ENCODE data around the gene GRAMD2A.

The GRAMD2A gene

GRCh38 chr15:72199721-72200212 lies 2.2 kb upstream of the GRAMD2A start (continued):
- TF ChIP-seq, protein P1, sequence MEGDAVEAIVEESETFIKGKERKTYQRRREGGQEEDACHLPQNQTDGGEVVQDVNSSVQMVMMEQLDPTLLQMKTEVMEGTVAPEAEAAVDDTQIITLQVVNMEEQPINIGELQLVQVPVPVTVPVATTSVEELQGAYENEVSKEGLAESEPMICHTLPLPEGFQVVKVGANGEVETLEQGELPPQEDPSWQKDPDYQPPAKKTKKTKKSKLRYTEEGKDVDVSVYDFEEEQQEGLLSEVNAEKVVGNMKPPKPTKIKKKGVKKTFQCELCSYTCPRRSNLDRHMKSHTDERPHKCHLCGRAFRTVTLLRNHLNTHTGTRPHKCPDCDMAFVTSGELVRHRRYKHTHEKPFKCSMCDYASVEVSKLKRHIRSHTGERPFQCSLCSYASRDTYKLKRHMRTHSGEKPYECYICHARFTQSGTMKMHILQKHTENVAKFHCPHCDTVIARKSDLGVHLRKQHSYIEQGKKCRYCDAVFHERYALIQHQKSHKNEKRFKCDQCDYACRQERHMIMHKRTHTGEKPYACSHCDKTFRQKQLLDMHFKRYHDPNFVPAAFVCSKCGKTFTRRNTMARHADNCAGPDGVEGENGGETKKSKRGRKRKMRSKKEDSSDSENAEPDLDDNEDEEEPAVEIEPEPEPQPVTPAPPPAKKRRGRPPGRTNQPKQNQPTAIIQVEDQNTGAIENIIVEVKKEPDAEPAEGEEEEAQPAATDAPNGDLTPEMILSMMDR (tag by site-specific recombination; IDR thresholded peaks at IDR 0.05), result peak; percentile 98
- TF ChIP-seq ZBTB10 (tag by site-specific recombination; IDR thresholded peaks at IDR 0.05), result no peak
- TF ChIP-seq ZNF362 (tag by site-specific recombination; IDR thresholded peaks at IDR 0.05), result peak; percentile 94
- TF ChIP-seq ZFHX2 (tag by site-specific recombination; conservative IDR thresholded peaks at IDR 0.05), result no peak
- TF ChIP-seq ZNF248 (tag by site-specific recombination; IDR thresholded peaks at IDR 0.05), result no peak
- peak; percentile 52; the same call in 1 of the 2 replicates for TF ChIP-seq ZEB2 (tag by site-specific recombination; IDR thresholded peaks at IDR 0.05)
- no peak for TF ChIP-seq KLF7 (tag by site-specific recombination; IDR thresholded peaks at IDR 0.05; ENCODE audit: borderline replicate concordance)
- TF ChIP-seq ZNF624 (tag by site-specific recombination; IDR thresholded peaks at IDR 0.05), result no peak
- TF ChIP-seq, protein P2, sequence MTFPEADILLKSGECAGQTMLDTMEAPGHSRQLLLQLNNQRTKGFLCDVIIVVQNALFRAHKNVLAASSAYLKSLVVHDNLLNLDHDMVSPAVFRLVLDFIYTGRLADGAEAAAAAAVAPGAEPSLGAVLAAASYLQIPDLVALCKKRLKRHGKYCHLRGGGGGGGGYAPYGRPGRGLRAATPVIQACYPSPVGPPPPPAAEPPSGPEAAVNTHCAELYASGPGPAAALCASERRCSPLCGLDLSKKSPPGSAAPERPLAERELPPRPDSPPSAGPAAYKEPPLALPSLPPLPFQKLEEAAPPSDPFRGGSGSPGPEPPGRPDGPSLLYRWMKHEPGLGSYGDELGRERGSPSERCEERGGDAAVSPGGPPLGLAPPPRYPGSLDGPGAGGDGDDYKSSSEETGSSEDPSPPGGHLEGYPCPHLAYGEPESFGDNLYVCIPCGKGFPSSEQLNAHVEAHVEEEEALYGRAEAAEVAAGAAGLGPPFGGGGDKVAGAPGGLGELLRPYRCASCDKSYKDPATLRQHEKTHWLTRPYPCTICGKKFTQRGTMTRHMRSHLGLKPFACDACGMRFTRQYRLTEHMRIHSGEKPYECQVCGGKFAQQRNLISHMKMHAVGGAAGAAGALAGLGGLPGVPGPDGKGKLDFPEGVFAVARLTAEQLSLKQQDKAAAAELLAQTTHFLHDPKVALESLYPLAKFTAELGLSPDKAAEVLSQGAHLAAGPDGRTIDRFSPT (tag by site-specific recombination; IDR thresholded peaks at IDR 0.05), result peak; percentile 46; the same call in 1 of the 2 replicates
- no peak for TF ChIP-seq YY1 (tag by site-specific recombination; IDR thresholded peaks at IDR 0.05)
- TF ChIP-seq ZNF140 (tag by site-specific recombination; IDR thresholded peaks at IDR 0.05), result no peak
- TF ChIP-seq, protein P3, sequence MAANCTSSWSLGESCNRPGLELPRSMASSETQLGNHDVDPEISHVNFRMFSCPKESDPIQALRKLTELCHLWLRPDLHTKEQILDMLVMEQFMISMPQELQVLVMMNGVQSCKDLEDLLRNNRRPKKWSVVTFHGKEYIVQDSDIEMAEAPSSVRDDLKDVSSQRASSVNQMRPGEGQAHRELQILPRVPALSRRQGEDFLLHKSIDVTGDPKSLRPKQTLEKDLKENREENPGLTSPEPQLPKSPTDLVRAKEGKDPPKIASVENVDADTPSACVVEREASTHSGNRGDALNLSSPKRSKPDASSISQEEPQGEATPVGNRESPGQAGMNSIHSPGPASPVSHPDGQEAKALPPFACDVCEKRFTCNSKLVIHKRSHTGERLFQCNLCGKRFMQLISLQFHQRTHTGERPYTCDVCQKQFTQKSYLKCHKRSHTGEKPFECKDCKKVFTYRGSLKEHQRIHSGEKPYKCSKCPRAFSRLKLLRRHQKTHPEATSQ (tag by site-specific recombination; IDR thresholded peaks at IDR 0.05), result no peak
- TF ChIP-seq ZBTB21 (tag by site-specific recombination; IDR thresholded peaks at IDR 0.05), result no peak
- TF ChIP-seq ZNF391 (tag by site-specific recombination; IDR thresholded peaks at IDR 0.05; ENCODE audit: borderline replicate concordance, low read depth), result peak; percentile 70; the same call in 1 of the 2 replicates
- peak; percentile 42; the same call in 1 of the 2 replicates for TF ChIP-seq WT1 (tag by site-specific recombination; IDR thresholded peaks at IDR 0.05)
- TF ChIP-seq GLIS1 (tag by site-specific recombination; IDR thresholded peaks at IDR 0.05), result no peak; the same call in 1 of the 2 replicates
- TF ChIP-seq ZNF202 (tag by site-specific recombination; IDR thresholded peaks at IDR 0.05; ENCODE audit: borderline replicate concordance), result no peak
- TF ChIP-seq ZNF707 (tag by site-specific recombination; IDR thresholded peaks at IDR 0.05), result peak; percentile 70; the same call in 1 of the 2 replicates
- TF ChIP-seq, protein P4, sequence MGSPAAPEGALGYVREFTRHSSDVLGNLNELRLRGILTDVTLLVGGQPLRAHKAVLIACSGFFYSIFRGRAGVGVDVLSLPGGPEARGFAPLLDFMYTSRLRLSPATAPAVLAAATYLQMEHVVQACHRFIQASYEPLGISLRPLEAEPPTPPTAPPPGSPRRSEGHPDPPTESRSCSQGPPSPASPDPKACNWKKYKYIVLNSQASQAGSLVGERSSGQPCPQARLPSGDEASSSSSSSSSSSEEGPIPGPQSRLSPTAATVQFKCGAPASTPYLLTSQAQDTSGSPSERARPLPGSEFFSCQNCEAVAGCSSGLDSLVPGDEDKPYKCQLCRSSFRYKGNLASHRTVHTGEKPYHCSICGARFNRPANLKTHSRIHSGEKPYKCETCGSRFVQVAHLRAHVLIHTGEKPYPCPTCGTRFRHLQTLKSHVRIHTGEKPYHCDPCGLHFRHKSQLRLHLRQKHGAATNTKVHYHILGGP (tag by site-specific recombination; IDR thresholded peaks at IDR 0.05), result no peak
- TF ChIP-seq, protein P5, sequence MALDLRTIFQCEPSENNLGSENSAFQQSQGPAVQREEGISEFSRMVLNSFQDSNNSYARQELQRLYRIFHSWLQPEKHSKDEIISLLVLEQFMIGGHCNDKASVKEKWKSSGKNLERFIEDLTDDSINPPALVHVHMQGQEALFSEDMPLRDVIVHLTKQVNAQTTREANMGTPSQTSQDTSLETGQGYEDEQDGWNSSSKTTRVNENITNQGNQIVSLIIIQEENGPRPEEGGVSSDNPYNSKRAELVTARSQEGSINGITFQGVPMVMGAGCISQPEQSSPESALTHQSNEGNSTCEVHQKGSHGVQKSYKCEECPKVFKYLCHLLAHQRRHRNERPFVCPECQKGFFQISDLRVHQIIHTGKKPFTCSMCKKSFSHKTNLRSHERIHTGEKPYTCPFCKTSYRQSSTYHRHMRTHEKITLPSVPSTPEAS (tag by site-specific recombination; IDR thresholded peaks at IDR 0.05), result 0 out of 2 replicates have a peak, but pooled peaks have one; percentile 30
- TF ChIP-seq ZFP37 (tag by site-specific recombination; IDR thresholded peaks at IDR 0.05), result peak; percentile 71; the same call in 1 of the 2 replicates
- TF ChIP-seq, protein P6, sequence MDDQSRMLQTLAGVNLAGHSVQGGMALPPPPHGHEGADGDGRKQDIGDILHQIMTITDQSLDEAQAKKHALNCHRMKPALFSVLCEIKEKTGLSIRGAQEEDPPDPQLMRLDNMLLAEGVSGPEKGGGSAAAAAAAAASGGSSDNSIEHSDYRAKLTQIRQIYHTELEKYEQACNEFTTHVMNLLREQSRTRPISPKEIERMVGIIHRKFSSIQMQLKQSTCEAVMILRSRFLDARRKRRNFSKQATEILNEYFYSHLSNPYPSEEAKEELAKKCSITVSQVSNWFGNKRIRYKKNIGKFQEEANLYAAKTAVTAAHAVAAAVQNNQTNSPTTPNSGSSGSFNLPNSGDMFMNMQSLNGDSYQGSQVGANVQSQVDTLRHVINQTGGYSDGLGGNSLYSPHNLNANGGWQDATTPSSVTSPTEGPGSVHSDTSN (CRISPR knock-in tag; IDR thresholded peaks at IDR 0.05), result no peak
- TF ChIP-seq ZNF529 (tag by site-specific recombination; IDR thresholded peaks at IDR 0.05; ENCODE audit: insufficient replicate concordance), result no peak
- TF ChIP-seq, protein P7, sequence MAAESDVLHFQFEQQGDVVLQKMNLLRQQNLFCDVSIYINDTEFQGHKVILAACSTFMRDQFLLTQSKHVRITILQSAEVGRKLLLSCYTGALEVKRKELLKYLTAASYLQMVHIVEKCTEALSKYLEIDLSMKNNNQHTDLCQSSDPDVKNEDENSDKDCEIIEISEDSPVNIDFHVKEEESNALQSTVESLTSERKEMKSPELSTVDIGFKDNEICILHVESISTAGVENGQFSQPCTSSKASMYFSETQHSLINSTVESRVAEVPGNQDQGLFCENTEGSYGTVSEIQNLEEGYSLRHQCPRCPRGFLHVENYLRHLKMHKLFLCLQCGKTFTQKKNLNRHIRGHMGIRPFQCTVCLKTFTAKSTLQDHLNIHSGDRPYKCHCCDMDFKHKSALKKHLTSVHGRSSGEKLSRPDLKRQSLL (tag by site-specific recombination; IDR thresholded peaks at IDR 0.05), result no peak
- no peak for TF ChIP-seq ZNF785 (tag by site-specific recombination; IDR thresholded peaks at IDR 0.05)

Data from HEK293 (cell line).